Gastrocnemius medialis (tissue), 4 donors: ENCODE data around the gene ACOT7. TPM values are rescaled to one million over a fixed set of nuclear protein-coding genes. Genes with fewer than 3 reads are reported as not detected.

Source experiments
- ATAC-seq, 2 donors: fragments of 150-250 bp; one replicate each; pipeline ENCODE4 v1.9.1; 2016
- DNase-seq, 2 donors: peaks; one replicate each; pipeline ENCODE4 v3.0.0-alpha.2; 2019
- H3K27ac ChIP-seq, 4 donors: fragments of 200-600 bp; sonication (generic); 1 replicate in 1 of 4; 2 replicates in 3 of 4; pipeline ENCODE4 v1.5.1; 2016 to 2018; ENCODE audit warnings: mild to moderate bottlenecking in 2 of 4, moderate library complexity in 1 of 4
- H3K27me3 ChIP-seq, 3 donors: fragments of 200-600 bp; sonication (generic) in 2 of 3; 1 replicate in 1 of 3; 2 replicates in 2 of 3; pipeline versions ENCODE4 v1.5.1 to v1.6.0; 2016 to 2019; ENCODE audit warnings: mild to moderate bottlenecking in 1 of 3, moderate library complexity in 1 of 3
- H3K36me3 ChIP-seq, 2 donors: fragments of 200-600 bp; sonication (generic) in 1 of 2; one replicate each; pipeline ENCODE4 v1.5.1; 2017 to 2018
- H3K4me1 ChIP-seq, 2 donors: fragments of 200-600 bp; sonication (generic) in 1 of 2; one replicate each; pipeline ENCODE4 v1.5.1; 2016 to 2017; ENCODE audit warnings: mild to moderate bottlenecking in 2 of 2
- H3K4me3 ChIP-seq, 4 donors: fragments of 200-600 bp; sonication (generic) in 3 of 4; 1 replicate in 1 of 4; 2 replicates in 3 of 4; pipeline ENCODE4 v1.5.1; 2016 to 2019; ENCODE audit warnings: mild to moderate bottlenecking in 2 of 4
- H3K9me3 ChIP-seq, 3 donors: fragments of 200-600 bp; sonication (generic) in 2 of 3; 1 replicate in 1 of 3; 2 replicates in 2 of 3; pipeline ENCODE4 v1.5.1; 2016 to 2019
- CTCF ChIP-seq, 5 experiments: fragments of 450-650 bp in 3 of 5; fragments of 200-600 bp in 2 of 5; sonication (generic) in 2 of 5; IDR thresholded peaks in 4 of 5; conservative IDR thresholded peaks in 1 of 5; 1 replicate in 4 of 5; 2 replicates in 1 of 5; pipeline ENCODE4 v1.5.1; 2016 to 2019; ENCODE audit warnings: antibody characterized with exemption in 5 of 5, mild to moderate bottlenecking in 3 of 5, moderate library complexity in 3 of 5
- POLR2A ChIP-seq, 2 donors: fragments of 450-650 bp; IDR thresholded peaks; one replicate each; pipeline ENCODE4 v1.6.1; 2017; ENCODE audit warnings: antibody characterized with exemption in 2 of 2, mild to moderate bottlenecking in 2 of 2, moderate library complexity in 2 of 2
- in situ Hi-C, 4 donors: fragments of 200-750 bp; cut with MboI; loops; one replicate each; pipeline versions ENCODE4 v1.15.0 to v1.8.0; 2017; ENCODE audit warnings: low sequenced_read_pairs in 4 of 4
- intact Hi-C: fragments of 100-400 bp; cut with DNase I; formaldehyde crosslinking; loops from one replicate; pipeline ENCODE4 v1.15.1; 2023; ENCODE audit warnings: low total_unique reads
- total RNA-seq, 4 donors: library from RNA; depleted of rRNA; stranded (reverse); fragments of >200 nt; gene quantifications; one replicate each; pipeline versions ENCODE4 v1.1.0 to v1.2.3, GENCODE V29; 2016

ACOT7 gene
- total RNA-seq, 4 donors from 2014 or later: 1.3 to 5.8 (median 3.2) TPM

- no peaks in the 10 kb centered on the region for H3K4me1 ChIP-seq
- no peak for TF ChIP-seq CTCF (IDR thresholded peaks at IDR 0.05 in 4 of 5, conservative IDR thresholded peaks at IDR 0.05 in 1 of 5)
- no peak for TF ChIP-seq POLR2A (IDR thresholded peaks at IDR 0.05)
- ATAC-seq (no peak), DNase-seq (no peak)
- no peak overlapping the region for H3K27ac ChIP-seq
- in situ Hi-C loops: loop anchor here (10.0 to 25.0 kb wide), 4 partner anchors 54 to 172 kb away; partner anchors contain the start of genes HES3 (in 2 of the 4) and ICMT (in 1 of the 4)
- H3K4me3 ChIP-seq: no peak overlapping the region
- H3K36me3 ChIP-seq: no peaks in the 10 kb centered on the region
- no peaks in the 10 kb centered on the region for H3K9me3 ChIP-seq
- peaks cover 15 to 26% (median 18%) of the 10 kb centered on the region in 3 donors for H3K27me3 ChIP-seq
- intact Hi-C loops: no loop called here
Observed at GRCh38 chr1:6409053-6409452, 15.5 kb upstream of the ACOT7 start.

DNA sequence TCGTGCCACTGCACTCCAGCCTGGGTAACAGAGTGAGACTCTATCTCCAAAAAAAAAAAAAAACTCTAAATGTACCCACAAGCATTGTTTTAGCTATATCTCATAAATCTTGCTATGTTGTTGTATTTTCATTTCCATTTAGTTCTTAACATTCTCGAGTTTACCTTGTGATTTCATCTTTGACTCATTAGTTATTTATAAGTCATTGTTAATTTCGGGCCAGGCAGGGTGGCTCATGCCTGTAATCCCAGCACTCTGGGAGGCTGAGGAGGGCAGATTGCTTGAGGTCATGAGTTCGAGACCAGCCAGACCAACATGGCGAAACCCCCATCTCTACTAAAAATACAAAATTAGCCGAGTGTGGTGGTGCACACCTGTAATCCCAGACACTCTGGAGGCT, 14.5 kb upstream of the ACOT7 start:
- H3K4me1 ChIP-seq: no peaks in the 10 kb centered on the region
- no peak overlapping the region for H3K27ac ChIP-seq
- DNase-seq (no peak), ATAC-seq (no peak)
- H3K4me3 ChIP-seq: no peak overlapping the region
- TF ChIP-seq CTCF (IDR thresholded peaks at IDR 0.05 in 4 of 5, conservative IDR thresholded peaks at IDR 0.05 in 1 of 5) (no peak), POLR2A (IDR thresholded peaks at IDR 0.05) (no peak)
- H3K9me3 ChIP-seq: no peaks in the 10 kb centered on the region
- intact Hi-C loops (no loop called here), in situ Hi-C loops (loop anchor here (10.0 to 25.0 kb wide), 4 partner anchors 53 to 171 kb away; partner anchors contain the start of genes HES3 (in 2 of the 4) and ICMT (in 1 of the 4))
- no peaks in the 10 kb centered on the region for H3K36me3 ChIP-seq
- peaks cover 9 to 18% (median 11%) of the 10 kb centered on the region in 3 donors for H3K27me3 ChIP-seq

DNA sequence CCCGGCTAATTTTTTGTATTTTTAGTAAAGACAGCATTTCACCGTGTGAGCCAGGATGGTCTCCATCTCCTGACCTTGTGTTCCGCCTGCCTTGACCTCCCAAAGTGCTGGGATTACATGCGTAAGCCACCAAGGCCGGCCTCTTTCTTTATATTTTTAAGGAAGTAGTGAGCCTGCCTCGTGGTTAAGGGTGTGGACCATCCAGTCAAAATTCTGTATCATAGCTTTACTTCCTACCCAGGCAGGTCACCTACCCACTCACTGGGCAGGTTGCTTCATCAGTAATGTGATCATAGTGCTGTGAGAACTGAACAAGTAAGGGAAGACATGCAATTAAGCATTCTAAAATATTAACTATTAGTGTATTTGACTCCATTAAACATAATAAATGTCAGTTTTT, 8.1 kb upstream of the ACOT7 start:
- TF ChIP-seq POLR2A (IDR thresholded peaks at IDR 0.05) (no peak), CTCF (IDR thresholded peaks at IDR 0.05 in 4 of 5, conservative IDR thresholded peaks at IDR 0.05 in 1 of 5) (no peak)
- peaks cover 0 to 10% (median 0%) of the 10 kb centered on the region in 3 donors for H3K27me3 ChIP-seq
- no peaks in the 10 kb centered on the region for H3K4me1 ChIP-seq
- ATAC-seq (no peak), DNase-seq (no peak)
- in situ Hi-C loops (loop anchor here (5.0 to 25.0 kb wide), 6 partner anchors 39 to 164 kb away; partner anchors contain the start of genes HES3 (in 2 of the 4) and ICMT (in 1 of the 4)), intact Hi-C loops (no loop called here)
- H3K27ac ChIP-seq: no peak overlapping the region
- H3K4me3 ChIP-seq: no peak overlapping the region
- H3K9me3 ChIP-seq: no peaks in the 10 kb centered on the region
- H3K36me3 ChIP-seq: no peaks in the 10 kb centered on the region

- in situ Hi-C loops (no loop called here), intact Hi-C loops (no loop called here)
- no peak for DNase-seq
Observed at GRCh38 chr1:6399294-6399693, 5.7 kb upstream of the ACOT7 start.

More at GRCh38 chr1:6399294-6399693, 5.7 kb upstream of the ACOT7 start:
- Histone ChIP-seq H3K36me3 (no peaks in the 10 kb centered on the region), H3K4me1 (peaks cover 1% of the 10 kb centered on the region in 2 donors), H3K27me3 (no peaks in the 10 kb centered on the region), H3K4me3 (no peak overlapping the region), H3K27ac (no peak overlapping the region), H3K9me3 (no peaks in the 10 kb centered on the region)
- no peak for TF ChIP-seq CTCF (IDR thresholded peaks at IDR 0.05 in 4 of 5, conservative IDR thresholded peaks at IDR 0.05 in 1 of 5)
- no peak for TF ChIP-seq POLR2A (IDR thresholded peaks at IDR 0.05)
- ATAC-seq: no peak
